GM13976 (cell line): ENCODE data around the gene CHI3L1.

Experiments used
- DNase-seq: peaks from one replicate; pipeline ENCODE4 v3.0.0; 2012; ENCODE audit warnings: low spot score
- in situ Hi-C: fragments of 300-500 bp; cut with MboI; formaldehyde crosslinking; loops from one replicate; pipeline ENCODE4 v1.12.0; 2022; ENCODE audit warnings: low sequenced_read_pairs, mixed read lengths, inconsistent platforms; ENCODE audit not compliant: unreplicated experiment
- TF ChIP-seq, protein P1 (sequence below): IDR thresholded peaks from 2 replicates; pipeline ENCODE4 v1.5.1; 2012; ENCODE audit warnings: borderline replicate concordance, mild to moderate bottlenecking; ENCODE audit not compliant: insufficient read depth; ENCODE audit errors: extremely low read depth, missing control alignments, control extremely low read depth

Gene CHI3L1

DNA sequence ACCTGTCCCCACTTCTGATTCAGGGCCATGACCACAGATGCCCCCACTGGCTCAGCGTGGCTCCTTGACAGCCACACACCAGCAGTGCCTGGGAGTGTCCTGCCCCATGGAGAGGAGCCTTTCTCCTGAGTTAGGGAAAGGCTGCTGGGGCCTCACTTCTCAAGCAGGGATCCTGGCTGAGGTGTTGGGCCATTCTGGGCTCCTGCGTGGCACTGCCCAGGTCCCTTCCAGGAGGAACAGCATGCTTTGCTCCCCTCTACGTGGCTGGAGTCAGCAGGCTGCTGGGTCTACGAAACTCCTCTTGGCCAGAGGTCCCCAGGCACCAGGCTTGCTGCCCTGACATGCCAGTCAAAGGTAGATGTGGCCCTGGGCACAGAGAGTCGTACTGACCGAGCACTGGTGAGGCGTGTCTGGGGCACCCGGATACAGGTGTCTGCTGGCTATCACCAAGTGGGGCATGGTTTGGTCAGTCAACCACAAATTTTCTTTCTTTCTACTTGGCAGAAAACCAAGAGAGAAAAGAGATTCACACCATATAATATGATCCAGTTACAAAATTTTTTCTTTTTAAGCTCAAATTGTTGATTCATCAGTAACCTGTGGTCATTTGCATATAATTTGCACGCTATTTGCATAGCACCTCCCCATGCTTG lies 54.8 kb downstream of the CHI3L1 start:
- TF ChIP-seq, protein P1, sequence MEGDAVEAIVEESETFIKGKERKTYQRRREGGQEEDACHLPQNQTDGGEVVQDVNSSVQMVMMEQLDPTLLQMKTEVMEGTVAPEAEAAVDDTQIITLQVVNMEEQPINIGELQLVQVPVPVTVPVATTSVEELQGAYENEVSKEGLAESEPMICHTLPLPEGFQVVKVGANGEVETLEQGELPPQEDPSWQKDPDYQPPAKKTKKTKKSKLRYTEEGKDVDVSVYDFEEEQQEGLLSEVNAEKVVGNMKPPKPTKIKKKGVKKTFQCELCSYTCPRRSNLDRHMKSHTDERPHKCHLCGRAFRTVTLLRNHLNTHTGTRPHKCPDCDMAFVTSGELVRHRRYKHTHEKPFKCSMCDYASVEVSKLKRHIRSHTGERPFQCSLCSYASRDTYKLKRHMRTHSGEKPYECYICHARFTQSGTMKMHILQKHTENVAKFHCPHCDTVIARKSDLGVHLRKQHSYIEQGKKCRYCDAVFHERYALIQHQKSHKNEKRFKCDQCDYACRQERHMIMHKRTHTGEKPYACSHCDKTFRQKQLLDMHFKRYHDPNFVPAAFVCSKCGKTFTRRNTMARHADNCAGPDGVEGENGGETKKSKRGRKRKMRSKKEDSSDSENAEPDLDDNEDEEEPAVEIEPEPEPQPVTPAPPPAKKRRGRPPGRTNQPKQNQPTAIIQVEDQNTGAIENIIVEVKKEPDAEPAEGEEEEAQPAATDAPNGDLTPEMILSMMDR: no peak
- in situ Hi-C loops: no loop called here
- DNase-seq: no peak

DNA sequence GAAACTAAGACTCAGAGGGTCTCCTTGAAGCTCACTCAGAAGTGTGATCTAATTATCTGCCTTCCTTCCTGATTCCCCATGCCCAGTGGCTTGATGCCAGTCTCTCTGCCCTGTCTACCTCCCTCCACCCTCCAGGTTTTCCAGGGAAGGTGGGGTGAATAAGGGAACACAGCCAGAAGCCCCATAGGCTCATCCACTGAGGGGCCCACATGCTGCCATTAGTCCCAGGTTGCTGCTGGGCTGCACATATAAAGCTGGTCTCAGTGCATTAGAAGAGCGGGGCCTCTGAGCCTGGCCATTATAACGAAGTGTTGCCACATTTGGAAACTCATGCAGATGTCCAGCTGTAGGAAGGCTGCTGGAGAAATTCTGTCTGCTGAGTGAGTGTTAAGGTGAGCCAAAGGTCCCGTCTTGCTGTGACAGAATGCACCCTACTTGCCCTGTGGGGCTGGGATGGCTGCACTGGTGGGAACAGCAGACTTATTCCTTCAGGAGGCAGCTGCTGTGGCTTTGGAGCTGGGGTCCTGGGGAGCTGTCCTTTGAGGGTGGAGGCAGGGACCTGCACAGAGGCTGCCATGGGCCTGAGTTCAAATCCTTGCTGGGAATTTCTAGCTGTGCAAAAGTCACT lies 56.0 kb downstream of the CHI3L1 start:
- DNase-seq: no peak

DNA sequence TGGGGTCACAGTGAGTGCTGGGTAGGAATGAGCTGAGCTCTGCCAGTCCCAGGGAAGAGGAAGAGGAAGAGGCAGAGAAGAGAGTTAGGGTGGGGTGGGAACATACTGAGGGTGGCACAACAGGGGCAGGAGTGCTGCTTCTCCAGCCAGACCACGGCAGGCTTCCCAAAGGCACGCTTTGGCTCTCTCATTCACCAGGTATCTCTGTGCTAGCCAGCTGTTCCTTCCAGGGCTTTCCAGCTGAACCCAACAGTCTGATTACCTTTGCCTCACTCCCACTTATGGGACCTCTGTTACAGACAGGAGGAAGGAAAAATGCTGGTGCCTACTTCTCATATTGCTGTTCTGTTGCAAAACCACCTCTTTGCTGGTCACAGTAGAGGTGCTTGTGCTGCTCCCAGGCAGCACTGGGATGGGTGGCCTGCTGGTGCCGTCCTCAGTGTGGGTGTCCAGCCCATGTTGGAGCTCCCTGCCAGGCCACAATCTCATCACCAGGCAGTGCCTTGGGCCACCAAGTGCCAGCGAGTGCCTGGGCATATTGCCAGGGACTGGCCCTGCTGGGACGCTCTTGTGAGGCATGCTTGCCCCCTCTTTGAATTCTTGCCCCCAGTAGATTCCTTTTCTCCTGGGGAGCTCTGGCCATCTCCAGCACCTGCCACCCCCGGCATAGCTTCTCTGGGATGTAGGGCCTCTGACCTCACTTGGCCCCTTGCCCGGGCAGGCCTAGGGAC lies 56.8 kb downstream of the CHI3L1 start:
- TF ChIP-seq, protein P1: no peak
- DNase-seq: no peak
- in situ Hi-C loops: no loop called here

More for the DNA sequence above, 56.0 kb downstream of the CHI3L1 start:
- in situ Hi-C loops: no loop called here
- TF ChIP-seq, protein P1: no peak
